ENCODE results near the gene EIF2AK3. TPM values are rescaled to one million over a fixed set of nuclear protein-coding genes. Genes with fewer than 3 reads are reported as not detected.
A peak's percentile ranks its signal among the peaks of the same experiment; 100 is the strongest.

EIF2AK3 gene
- total and polyA plus RNA-seq, 2 of the 4 experiments (the other 2 are of a cell fraction), result 7.9 to 22.8 TPM

DNA sequence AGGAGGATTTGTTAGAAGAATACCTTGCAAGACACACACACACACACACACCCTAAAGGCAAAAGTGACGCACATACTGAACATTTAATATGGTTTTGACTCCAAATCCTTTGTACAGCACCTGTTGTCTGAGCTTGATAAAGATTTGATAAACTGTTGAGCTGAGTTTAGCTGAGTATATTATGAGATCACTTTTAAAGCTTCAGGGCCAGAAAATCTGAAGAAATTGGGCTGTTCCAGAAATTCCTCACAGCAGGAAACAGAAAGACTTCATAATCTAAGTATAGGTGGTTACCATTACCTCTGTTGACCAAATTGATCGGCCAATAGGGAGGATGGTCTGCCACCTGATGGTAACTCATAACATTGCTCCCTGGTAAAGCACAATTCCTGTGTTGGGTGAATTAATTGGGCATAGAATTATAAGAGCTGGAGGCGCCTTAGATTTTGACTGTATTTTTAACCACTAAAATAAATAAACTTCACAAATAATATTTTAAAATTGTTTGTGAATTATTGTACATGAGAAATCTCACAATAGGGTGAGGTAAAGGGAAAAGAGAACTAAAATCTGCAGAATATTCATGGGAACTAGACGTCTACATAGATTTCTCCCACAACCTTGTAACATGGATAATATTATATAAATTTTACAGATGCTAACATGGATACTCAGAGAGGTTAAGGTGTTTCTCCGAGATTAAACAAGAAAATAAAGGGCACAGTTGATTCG, 42.4 kb upstream of the EIF2AK3 start:
- Histone ChIP-seq H4K91ac (ENCODE audit: insufficient read depth, low read depth, low read length) (no peak overlapping the region), H2BK120ac (ENCODE audit: low read depth, low read length) (no peak overlapping the region), H3K18ac (ENCODE audit: low read depth, low read length) (no peak overlapping the region), H3K23ac (ENCODE audit: low read depth, low read length) (no peak overlapping the region), H3K9me1 (ENCODE audit: insufficient read depth, low read length) (no peaks in the 10 kb centered on the region), H3K4me1 (ENCODE audit: control insufficient read depth, insufficient read depth, low read length) (no peaks in the 10 kb centered on the region), H3K27ac (ENCODE audit: insufficient read depth, low read length) (no peak overlapping the region), H3K36me3 (ENCODE audit: control insufficient read depth, insufficient read depth, low read length) (no peaks in the 10 kb centered on the region), H2AK9ac (replicated peaks; ENCODE audit: low read depth, low read length, poor library complexity) (no peak overlapping the region), H2BK15ac (ENCODE audit: low read depth, low read length) (no peak overlapping the region), H3K4ac (ENCODE audit: low read depth, low read length) (no peak overlapping the region), H2AK5ac (ENCODE audit: low read depth, low read length) (no peak overlapping the region), H2AFZ (replicated peaks; ENCODE audit: low read length, poor library complexity) (no peak overlapping the region), H3K27me3 (ENCODE audit: control insufficient read depth, insufficient read depth, low read length) (peaks cover 10% of the 10 kb centered on the region), H3K9me3 (ENCODE audit: control insufficient read depth, insufficient read depth, low read length) (no peaks in the 10 kb centered on the region), H2BK20ac (ENCODE audit: low read depth, low read length) (no peak overlapping the region), H4K8ac (ENCODE audit: low read depth in 2 of 2, low read length in 2 of 2) (no peak overlapping the region), H3K4me2 (ENCODE audit: low read depth, low read length) (no peak overlapping the region), H3K9ac (ENCODE audit: low read depth, low read length) (no peak overlapping the region), H2BK5ac (ENCODE audit: low read depth, low read length, poor library complexity, severe bottlenecking) (no peak overlapping the region), H4K5ac (ENCODE audit: low read depth, low read length) (no peak overlapping the region), H4K20me1 (ENCODE audit: insufficient read depth, low read length) (no peaks in the 10 kb centered on the region), H3K4me3 (ENCODE audit: insufficient read depth, low read depth, low read length) (no peak overlapping the region), H3K56ac (ENCODE audit: extremely low read depth, insufficient read depth, low read length) (no peak overlapping the region), H3K14ac (replicated peaks; ENCODE audit: low read depth, low read length) (no peak overlapping the region), H3K79me1 (ENCODE audit: low read depth in 1 of 2, low read length in 2 of 2) (no peaks in the 10 kb centered on the region)
- DNase-seq, result peak; percentile 52
- POLR2A ChIA-PET (ENCODE audit: unreplicated experiment), result no interaction called here
- no peak for TF ChIP-seq FOS (IDR thresholded peaks at IDR 0.05; ENCODE audit: low read depth, low read length)
- TF ChIP-seq MXI1 (IDR thresholded peaks at IDR 0.05; ENCODE audit: borderline replicate concordance, low read depth, low read length), result no peak
- TF ChIP-seq SMC3 (IDR thresholded peaks at IDR 0.05; ENCODE audit: low read depth, low read length), result peak; percentile 72
- peak; percentile 77 for TF ChIP-seq RAD21 (IDR thresholded peaks at IDR 0.05; ENCODE audit: low read length)
- TF ChIP-seq, protein P1, sequence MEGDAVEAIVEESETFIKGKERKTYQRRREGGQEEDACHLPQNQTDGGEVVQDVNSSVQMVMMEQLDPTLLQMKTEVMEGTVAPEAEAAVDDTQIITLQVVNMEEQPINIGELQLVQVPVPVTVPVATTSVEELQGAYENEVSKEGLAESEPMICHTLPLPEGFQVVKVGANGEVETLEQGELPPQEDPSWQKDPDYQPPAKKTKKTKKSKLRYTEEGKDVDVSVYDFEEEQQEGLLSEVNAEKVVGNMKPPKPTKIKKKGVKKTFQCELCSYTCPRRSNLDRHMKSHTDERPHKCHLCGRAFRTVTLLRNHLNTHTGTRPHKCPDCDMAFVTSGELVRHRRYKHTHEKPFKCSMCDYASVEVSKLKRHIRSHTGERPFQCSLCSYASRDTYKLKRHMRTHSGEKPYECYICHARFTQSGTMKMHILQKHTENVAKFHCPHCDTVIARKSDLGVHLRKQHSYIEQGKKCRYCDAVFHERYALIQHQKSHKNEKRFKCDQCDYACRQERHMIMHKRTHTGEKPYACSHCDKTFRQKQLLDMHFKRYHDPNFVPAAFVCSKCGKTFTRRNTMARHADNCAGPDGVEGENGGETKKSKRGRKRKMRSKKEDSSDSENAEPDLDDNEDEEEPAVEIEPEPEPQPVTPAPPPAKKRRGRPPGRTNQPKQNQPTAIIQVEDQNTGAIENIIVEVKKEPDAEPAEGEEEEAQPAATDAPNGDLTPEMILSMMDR (conservative IDR thresholded peaks at IDR 0.05; ENCODE audit: low read depth, low read length), result peak; percentile 67
- CTCF ChIA-PET, result interaction anchor here (0.6 to 2.3 kb wide), 7 partner anchors 9 to 87 kb away, joined by 3 to 11 read pairs (median 4); no protein-coding TSS in a partner anchor
- dilution Hi-C loops (cut with HindIII; ENCODE audit: low sequenced_read_pairs, unreplicated experiment), result no loop called here
- intact Hi-C loops (cut with micrococcal nuclease), result loop anchor here (1.0 kb wide), 1 partner anchor 78 kb away; no protein-coding TSS in a partner anchor
- BruUV-seq (replicated peaks), result no TSS peak
- ATAC-seq (ENCODE audit: low read depth), result peak; percentile 78
- WGBS, 2 experiments (ENCODE audit: extremely low coverage in 2 of 2, insufficient read length in 1 of 2), result no CpG with 5 or more reads among the region's 6 CpGs
- in situ Hi-C loops (cut with MboI; ENCODE audit: low sequenced_read_pairs), result loop anchor here (5.0 to 25.0 kb wide), 3 partner anchors 77 to 607 kb away; partner anchors contain the start of genes KRCC1 and SMYD1
